Measurements from ENCODE around the gene RAF1. TPM values are rescaled to one million over a fixed set of nuclear protein-coding genes. Genes with fewer than 3 reads are reported as not detected.

Gene RAF1
- total RNA-seq, 1 experiment from 2014 or later, result 68.8 TPM

DNA sequence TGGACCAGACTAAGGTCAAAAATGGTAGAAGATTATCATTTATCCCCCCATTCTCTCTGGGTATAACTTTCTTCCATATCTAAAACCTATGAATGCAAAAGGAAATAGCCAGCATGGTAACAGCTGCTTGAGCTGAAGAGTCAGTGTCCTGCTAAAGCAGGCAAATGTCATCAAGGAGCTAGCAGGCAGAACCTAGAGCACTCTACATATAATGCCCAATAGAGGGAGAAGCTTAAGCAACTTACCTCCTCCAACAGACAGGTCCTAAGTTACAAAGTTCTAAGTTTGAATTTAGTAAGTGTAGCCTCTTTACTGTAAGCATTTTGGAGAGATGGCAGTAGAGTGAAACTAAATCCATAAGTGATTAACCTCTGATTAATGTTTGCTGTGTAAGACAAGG lies 7.7 kb downstream of the RAF1 start:
- ChIA-PET POLR2A (no interaction called here), CTCF (no interaction called here)
- Histone ChIP-seq H3K27me3 (ENCODE audit: control insufficient read depth, insufficient read depth, low read length) (no peaks in the 10 kb centered on the region), H3K4me1 (ENCODE audit: control insufficient read depth, insufficient read depth, low read length) (peaks cover 23% of the 10 kb centered on the region; the same call in 1 of the 2 replicates), H3K9me3 (ENCODE audit: control insufficient read depth, insufficient read depth, low read depth, low read length) (no peaks in the 10 kb centered on the region), H3K36me3 (ENCODE audit: control insufficient read depth, insufficient read depth, low read length) (no peaks in the 10 kb centered on the region), H3K4me3 (ENCODE audit: low read depth in 2 of 2, low read length in 2 of 2) (no peak overlapping the region), H3K27ac (ENCODE audit: low read length) (no peak overlapping the region)
- BruUV-seq (replicated peaks), result no TSS peak
- in situ Hi-C loops (cut with HindIII; ENCODE audit: low pct_unique_long_range_greater_than_20kb, low sequenced_read_pairs) (no loop called here), intact Hi-C loops (cut with micrococcal nuclease; ENCODE audit: unreplicated experiment) (no loop called here)
- TF ChIP-seq, protein P1, sequence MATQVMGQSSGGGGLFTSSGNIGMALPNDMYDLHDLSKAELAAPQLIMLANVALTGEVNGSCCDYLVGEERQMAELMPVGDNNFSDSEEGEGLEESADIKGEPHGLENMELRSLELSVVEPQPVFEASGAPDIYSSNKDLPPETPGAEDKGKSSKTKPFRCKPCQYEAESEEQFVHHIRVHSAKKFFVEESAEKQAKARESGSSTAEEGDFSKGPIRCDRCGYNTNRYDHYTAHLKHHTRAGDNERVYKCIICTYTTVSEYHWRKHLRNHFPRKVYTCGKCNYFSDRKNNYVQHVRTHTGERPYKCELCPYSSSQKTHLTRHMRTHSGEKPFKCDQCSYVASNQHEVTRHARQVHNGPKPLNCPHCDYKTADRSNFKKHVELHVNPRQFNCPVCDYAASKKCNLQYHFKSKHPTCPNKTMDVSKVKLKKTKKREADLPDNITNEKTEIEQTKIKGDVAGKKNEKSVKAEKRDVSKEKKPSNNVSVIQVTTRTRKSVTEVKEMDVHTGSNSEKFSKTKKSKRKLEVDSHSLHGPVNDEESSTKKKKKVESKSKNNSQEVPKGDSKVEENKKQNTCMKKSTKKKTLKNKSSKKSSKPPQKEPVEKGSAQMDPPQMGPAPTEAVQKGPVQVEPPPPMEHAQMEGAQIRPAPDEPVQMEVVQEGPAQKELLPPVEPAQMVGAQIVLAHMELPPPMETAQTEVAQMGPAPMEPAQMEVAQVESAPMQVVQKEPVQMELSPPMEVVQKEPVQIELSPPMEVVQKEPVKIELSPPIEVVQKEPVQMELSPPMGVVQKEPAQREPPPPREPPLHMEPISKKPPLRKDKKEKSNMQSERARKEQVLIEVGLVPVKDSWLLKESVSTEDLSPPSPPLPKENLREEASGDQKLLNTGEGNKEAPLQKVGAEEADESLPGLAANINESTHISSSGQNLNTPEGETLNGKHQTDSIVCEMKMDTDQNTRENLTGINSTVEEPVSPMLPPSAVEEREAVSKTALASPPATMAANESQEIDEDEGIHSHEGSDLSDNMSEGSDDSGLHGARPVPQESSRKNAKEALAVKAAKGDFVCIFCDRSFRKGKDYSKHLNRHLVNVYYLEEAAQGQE (IDR thresholded peaks at IDR 0.05; ENCODE audit: insufficient read depth in 1 of 2, low read depth in 2 of 2, low read length in 1 of 2), result no peak
- TF ChIP-seq SIN3A (IDR thresholded peaks at IDR 0.05; ENCODE audit: borderline replicate concordance, insufficient read depth, low read depth, low read length) (no peak), POLR2AphosphoS5 (IDR thresholded peaks at IDR 0.05; ENCODE audit: low read depth, low read length) (no peak), TCF7L2 (IDR thresholded peaks at IDR 0.05; ENCODE audit: low read depth, low read length) (no peak)
- TF ChIP-seq, protein P2, sequence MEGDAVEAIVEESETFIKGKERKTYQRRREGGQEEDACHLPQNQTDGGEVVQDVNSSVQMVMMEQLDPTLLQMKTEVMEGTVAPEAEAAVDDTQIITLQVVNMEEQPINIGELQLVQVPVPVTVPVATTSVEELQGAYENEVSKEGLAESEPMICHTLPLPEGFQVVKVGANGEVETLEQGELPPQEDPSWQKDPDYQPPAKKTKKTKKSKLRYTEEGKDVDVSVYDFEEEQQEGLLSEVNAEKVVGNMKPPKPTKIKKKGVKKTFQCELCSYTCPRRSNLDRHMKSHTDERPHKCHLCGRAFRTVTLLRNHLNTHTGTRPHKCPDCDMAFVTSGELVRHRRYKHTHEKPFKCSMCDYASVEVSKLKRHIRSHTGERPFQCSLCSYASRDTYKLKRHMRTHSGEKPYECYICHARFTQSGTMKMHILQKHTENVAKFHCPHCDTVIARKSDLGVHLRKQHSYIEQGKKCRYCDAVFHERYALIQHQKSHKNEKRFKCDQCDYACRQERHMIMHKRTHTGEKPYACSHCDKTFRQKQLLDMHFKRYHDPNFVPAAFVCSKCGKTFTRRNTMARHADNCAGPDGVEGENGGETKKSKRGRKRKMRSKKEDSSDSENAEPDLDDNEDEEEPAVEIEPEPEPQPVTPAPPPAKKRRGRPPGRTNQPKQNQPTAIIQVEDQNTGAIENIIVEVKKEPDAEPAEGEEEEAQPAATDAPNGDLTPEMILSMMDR (IDR thresholded peaks at IDR 0.05), result no peak
- DNase-seq (ENCODE audit: low read depth, low spot score), result no peak
- ATAC-seq, result no peak

DNA sequence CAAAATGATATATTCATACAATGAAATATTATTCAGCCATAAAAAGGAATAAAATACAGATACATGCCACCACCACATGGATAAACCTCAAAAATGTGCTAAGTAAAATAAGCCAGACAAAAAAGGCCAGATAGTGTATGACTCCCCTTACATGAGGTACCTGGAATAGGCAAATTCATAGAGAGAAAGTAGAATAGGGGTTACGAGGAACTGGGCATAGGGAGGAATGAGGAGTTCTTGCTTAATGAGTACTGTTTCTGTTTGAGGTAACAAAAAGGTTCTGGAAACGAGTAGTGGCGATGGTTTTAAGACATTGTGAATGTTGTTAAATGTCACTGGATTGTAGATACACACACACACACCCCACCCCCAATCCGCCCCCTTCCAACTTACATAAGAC lies 8.2 kb downstream of the RAF1 start:
- H3K9me3 ChIP-seq (ENCODE audit: control insufficient read depth, insufficient read depth, low read depth, low read length), result no peaks in the 10 kb centered on the region
- H3K27me3 ChIP-seq (ENCODE audit: control insufficient read depth, insufficient read depth, low read length), result no peaks in the 10 kb centered on the region
- H3K4me3 ChIP-seq (ENCODE audit: low read depth in 2 of 2, low read length in 2 of 2), result no peak overlapping the region
- ChIA-PET POLR2A (no interaction called here), CTCF (no interaction called here)
- DNase-seq (ENCODE audit: low read depth, low spot score), result no peak
- intact Hi-C loops (cut with micrococcal nuclease; ENCODE audit: unreplicated experiment), result no loop called here
- no peaks in the 10 kb centered on the region for H3K36me3 ChIP-seq (ENCODE audit: control insufficient read depth, insufficient read depth, low read length)
- H3K4me1 ChIP-seq (ENCODE audit: control insufficient read depth, insufficient read depth, low read length), result peaks cover 18% of the 10 kb centered on the region; the same call in 1 of the 2 replicates
- TF ChIP-seq, protein P1 (IDR thresholded peaks at IDR 0.05; ENCODE audit: insufficient read depth in 1 of 2, low read depth in 2 of 2, low read length in 1 of 2), result no peak
- no peak for TF ChIP-seq SIN3A (IDR thresholded peaks at IDR 0.05; ENCODE audit: borderline replicate concordance, insufficient read depth, low read depth, low read length)
- no peak for TF ChIP-seq TCF7L2 (IDR thresholded peaks at IDR 0.05; ENCODE audit: low read depth, low read length)
- no peak for TF ChIP-seq POLR2AphosphoS5 (IDR thresholded peaks at IDR 0.05; ENCODE audit: low read depth, low read length)
- TF ChIP-seq, protein P2 (IDR thresholded peaks at IDR 0.05), result no peak
- in situ Hi-C loops (cut with HindIII; ENCODE audit: low pct_unique_long_range_greater_than_20kb, low sequenced_read_pairs), result no loop called here
- ATAC-seq, result no peak
- no TSS peak for BruUV-seq (replicated peaks)
- H3K27ac ChIP-seq (ENCODE audit: low read length), result no peak overlapping the region
